Stimulated activated CD8-positive, alpha-beta memory T cell treated with anti-CD3 and anti-CD28 coated beads, Interleukin-7, amount 100 ng/mL, for 48 hours (primary cell): ENCODE results near the gene SLC25A48.
"Not testable (repeated sequence)": the region's sequence is repeated elsewhere in the genome, so short reads cannot be mapped to it uniquely, and the experiment has no call there.

Experiments
- DNase-seq, 2 donors: peaks; one replicate each; pipeline ENCODE4 v3.0.0-alpha.2; 2020; ENCODE audit warnings: low read depth in 1 of 2; ENCODE audit errors: extremely low read depth in 1 of 2

The SLC25A48 gene

GRCh38 chr5:135857630-135858311 is 23.3 kb downstream of the SLC25A48 start:
- DNase-seq, result no peak

- not testable (repeated sequence) for DNase-seq
These were observed 24.7 kb downstream of the SLC25A48 start for GRCh38 chr5:135859186-135859585.

- DNase-seq, result no peak
These were observed 25.2 kb downstream of the SLC25A48 start for GRCh38 chr5:135859641-135860040.

- DNase-seq, result no peak
These were observed 27.2 kb downstream of the SLC25A48 start for GRCh38 chr5:135861641-135862040.

- no peak for DNase-seq
These were observed 27.6 kb downstream of the SLC25A48 start for GRCh38 chr5:135862086-135862485.

GRCh38 chr5:135862744-135863143 is 28.3 kb downstream of the SLC25A48 start:
- no peak for DNase-seq

- DNase-seq, result no peak
These were observed 30.3 kb downstream of the SLC25A48 start for GRCh38 chr5:135864503-135865435.

- DNase-seq, result no peak
These were observed 31.6 kb downstream of the SLC25A48 start for GRCh38 chr5:135866016-135866415.

- DNase-seq, result no peak
These were observed 33.1 kb downstream of the SLC25A48 start for GRCh38 chr5:135867599-135867998.

- DNase-seq, result no peak
These were observed 34.2 kb downstream of the SLC25A48 start for GRCh38 chr5:135868681-135869080.

GRCh38 chr5:135869276-135869675 is 34.8 kb downstream of the SLC25A48 start:
- DNase-seq, result no peak

GRCh38 chr5:135869935-135870334 is 35.5 kb downstream of the SLC25A48 start:
- no peak for DNase-seq

GRCh38 chr5:135871268-135871915 is 36.9 kb downstream of the SLC25A48 start:
- DNase-seq, result no peak

GRCh38 chr5:135873831-135874230 is 39.4 kb downstream of the SLC25A48 start:
- DNase-seq, result no peak

- no peak for DNase-seq
These were observed 40.0 kb downstream of the SLC25A48 start for GRCh38 chr5:135874461-135874860.

GRCh38 chr5:135875567-135875966 is 41.1 kb downstream of the SLC25A48 start:
- DNase-seq, result no peak

- no peak for DNase-seq
These were observed 41.7 kb downstream of the SLC25A48 start for GRCh38 chr5:135876146-135876545.

- no peak for DNase-seq
These were observed 43.2 kb downstream of the SLC25A48 start for GRCh38 chr5:135877570-135878155.

- DNase-seq, result no peak
These were observed 43.7 kb downstream of the SLC25A48 start for GRCh38 chr5:135878156-135878620.

GRCh38 chr5:135879591-135879990 is 45.1 kb downstream of the SLC25A48 start:
- no peak for DNase-seq

GRCh38 chr5:135880278-135880677 is 45.8 kb downstream of the SLC25A48 start:
- no peak for DNase-seq
